NCI-H510A (cell line): ENCODE results near the gene DPEP3.
A peak's percentile ranks its signal among the peaks of the same experiment; 100 is the strongest.

ENCODE experiments used
- DNase-seq: peaks from one replicate; lab custom pipeline; 2025; lab: John Stamatoyannopoulos, UW

Gene DPEP3

DNA sequence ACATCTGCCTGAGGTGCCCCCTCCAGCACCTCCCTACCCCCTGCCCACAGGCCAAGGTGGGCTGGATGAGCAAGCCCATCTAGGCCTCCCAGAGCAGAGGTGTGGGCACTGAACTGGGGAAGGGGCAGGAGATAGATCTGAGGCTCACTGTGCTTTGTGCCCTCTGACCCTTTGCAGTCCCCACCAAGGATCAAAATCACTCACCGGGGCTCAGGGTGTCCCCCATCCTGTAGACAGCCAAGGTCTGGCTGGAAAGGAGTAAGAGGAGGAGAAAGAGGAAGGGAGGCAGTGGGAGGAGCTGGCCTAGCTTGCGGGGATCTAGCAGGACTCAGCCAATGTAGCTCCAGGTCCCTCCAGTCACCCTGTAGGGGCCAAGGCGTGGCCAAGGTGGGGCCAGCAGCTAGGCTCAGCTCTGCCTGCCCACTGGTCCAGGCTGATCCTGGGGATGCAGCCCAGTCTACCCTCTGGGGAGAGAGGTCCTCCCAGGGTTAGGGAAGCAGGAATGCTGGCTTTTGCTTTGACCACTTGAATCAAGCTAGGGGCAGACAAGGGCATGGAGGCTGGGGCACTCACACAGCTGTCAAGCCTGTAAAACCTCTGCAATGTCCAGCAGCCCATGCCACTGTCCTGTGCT, 13.6 kb downstream of the DPEP3 start:
- no peak for DNase-seq

- no peak for DNase-seq
Measured at GRCh38 chr16:67965668-67966548, 14.4 kb downstream of the DPEP3 start.

DNA sequence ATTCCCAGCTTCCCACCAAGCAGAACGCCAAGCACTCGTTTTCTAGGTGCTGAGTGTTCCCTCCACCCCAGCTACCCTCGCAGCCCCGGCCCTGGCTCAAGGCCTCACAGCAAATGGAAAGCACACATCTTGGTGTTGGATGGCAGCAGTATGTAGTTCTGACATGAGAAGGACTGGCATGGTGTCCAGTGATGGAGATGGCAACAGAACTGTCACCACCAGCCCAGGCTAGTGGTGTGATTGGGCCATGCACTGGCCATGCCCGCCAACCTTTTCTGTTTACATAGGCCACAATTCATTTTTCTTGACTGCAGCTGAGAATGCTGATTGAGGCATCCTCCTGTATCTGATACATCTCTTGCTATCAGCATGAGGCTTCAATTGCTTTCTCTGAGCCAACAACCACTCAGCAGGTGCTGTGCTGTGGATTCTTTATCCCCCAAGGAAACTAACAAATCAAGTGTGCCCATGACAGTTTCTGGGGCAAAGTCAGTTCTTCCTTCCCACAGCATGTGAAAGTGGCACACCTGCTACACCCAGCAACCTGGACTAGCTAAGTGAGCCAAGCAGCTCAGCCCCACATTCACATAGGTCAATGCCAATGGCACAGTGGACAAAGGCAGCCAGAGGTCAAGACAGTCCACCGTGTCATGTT, 15.7 kb downstream of the DPEP3 start:
- no peak for DNase-seq

DNA sequence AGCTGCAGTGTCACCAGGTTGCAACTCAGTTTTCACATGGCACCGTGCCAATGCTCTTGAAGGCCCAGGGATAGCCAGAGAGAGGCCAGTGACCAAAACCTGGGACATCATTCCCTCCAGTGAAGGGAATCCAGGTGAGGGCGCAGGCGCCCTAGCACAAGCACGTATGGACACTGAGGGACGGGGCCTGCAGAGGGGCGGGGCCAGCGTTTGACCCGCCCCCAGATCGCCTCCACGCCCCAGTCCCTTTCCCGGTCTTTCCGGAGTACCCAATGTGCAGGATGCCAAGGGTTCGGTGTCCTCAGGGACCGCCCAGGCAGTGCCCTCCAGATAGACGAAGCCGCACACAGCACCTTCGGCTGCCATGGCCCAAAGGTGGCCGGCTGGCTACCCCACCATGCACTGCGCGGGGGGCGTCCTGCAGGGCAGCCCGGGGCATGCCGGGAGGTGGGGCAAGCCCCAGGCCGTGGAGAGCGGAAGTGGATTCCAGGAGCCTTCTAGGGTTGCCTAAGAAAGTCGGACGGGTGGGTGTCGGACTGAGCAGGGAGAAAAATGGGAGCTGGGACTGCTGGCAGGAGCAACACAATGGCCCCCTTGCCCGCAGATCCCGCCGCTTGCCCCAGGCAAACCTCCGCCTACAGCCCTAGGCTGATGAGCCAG, 16.5 kb downstream of the DPEP3 start:
- no peak for DNase-seq

GRCh38 chr16:67963292-67963661, 17.0 kb downstream of the DPEP3 start:
- no peak for DNase-seq

DNA sequence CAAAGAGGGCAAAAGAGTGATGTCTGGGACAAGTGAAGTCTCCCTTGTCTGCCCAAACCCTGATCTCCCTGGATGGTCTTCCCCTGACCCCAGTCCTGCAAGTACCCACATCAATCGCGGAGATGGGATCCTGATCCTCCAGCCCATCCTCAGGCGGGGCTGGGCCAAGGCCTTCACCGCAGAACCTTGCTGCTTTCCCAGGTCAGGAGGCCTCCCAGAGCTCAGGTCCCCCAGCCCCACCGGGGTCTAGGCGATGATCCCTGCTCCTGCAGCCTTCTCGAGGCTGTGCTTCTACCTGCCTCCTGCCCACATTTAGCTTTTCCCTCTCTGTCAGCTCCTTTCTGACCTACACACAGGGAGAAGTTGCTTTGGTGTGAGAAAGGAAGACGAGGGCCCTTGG, 18.2 kb downstream of the DPEP3 start:
- DNase-seq: no peak

DNA sequence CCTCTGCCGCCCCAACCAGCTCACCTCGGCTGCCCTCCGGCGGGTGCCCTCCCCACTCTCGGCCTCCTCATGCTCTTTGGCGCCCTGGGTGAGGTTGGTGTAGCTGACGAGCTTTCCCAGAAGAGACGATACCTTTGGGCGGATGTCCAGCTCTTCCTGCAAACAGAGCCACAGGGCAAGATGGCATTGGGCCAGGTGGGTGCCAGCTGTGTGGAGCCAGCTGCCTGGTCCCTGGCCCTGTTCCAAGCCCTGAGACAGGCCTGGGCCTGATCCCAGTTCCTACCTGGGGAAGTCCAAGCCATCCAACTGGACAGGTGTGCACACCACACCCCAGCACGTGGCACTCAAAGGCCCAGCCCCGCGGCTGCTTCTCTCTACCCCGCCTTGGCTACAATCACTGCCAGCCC, 18.7 kb downstream of the DPEP3 start:
- DNase-seq: peak; percentile 90

DNA sequence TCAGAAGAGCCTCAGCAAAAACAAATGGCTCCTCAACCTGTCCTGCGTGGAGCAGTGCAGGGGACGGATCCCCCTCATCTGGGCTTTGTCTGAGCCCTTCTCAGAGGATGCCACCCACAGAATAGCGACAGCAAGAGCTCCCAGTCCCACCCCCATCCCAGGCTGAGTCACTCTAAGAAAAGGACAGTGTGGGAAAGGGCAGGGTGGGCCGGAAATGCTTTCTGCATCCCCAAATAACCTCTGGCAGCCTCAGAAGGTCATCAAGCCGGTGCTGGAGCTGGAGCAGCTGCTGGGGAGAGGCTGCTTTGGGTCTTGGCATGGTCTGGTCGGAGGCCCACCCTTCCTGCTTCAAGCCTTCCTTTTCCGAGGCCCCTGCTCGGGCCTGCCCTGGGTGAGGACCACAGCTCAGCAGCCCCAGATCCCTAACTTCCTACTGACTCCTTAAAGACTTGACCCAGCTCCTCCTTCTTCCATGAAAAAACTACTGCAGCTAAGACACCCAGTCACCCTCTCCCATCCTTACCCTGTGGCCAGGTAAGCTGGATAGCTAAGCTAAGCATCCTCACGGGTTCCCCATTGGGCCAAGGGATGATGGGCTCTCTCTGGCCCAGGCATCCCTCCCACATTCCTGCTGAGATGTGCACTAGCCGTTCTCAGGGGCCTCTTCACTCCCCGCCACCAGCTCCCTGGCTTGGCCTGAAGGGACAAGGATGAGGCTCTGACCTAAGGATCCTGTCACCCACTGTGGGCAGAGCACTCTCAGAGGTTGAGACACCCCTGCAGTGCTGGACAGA, 20.6 kb downstream of the DPEP3 start:
- no peak for DNase-seq

- DNase-seq: no peak
Measured at GRCh38 chr16:67957622-67958021, 22.7 kb downstream of the DPEP3 start.

- no peak for DNase-seq
Measured at GRCh38 chr16:67954421-67955196, 25.7 kb downstream of the DPEP3 start.

- DNase-seq: no peak
Measured at GRCh38 chr16:67953641-67954375, 26.5 kb downstream of the DPEP3 start.

DNA sequence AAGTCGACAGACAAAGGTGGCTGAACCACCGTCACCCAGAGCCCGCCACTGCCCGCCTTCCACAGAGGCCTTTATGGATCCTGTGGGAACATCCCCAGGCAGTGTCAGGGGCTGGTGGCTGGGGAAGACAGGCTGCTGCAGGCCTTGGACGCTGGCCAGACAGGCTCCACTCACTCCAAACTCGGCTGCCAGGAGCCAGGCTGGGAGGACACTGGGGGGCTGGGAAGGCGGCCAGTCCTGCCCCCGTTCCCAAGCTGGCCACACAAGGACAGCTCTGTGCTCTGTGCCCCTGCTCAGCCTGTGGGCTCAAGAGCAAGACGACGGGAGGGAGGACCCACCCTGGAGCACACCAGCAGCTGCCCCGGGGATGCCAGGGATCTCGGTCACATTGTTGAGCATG, 28.8 kb downstream of the DPEP3 start:
- no peak for DNase-seq

DNA sequence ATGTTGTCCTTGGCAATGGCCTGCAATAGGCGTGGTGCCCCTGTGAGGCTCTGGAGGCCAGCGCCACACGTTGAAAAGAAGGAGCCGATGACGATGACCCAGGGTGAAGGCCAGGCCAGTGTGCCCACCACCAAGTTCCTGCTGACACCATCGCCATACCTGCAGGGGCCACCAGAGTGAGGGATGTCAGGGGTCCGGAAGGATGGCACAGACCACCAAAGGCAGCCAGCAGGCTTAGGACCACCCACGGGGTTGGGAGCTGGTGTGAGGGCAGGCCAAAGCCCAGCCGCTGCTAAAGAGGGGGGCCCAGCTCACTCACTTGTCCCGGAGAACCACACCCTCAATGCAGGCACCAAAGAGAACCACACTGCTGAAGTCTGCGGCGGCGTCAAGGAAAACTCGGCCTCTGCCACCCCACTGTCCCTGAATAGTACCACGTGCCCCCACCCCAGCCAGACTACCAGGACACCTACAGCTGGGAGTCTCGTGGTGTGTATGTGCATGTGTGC, 29.9 kb downstream of the DPEP3 start:
- no peak for DNase-seq

DNA sequence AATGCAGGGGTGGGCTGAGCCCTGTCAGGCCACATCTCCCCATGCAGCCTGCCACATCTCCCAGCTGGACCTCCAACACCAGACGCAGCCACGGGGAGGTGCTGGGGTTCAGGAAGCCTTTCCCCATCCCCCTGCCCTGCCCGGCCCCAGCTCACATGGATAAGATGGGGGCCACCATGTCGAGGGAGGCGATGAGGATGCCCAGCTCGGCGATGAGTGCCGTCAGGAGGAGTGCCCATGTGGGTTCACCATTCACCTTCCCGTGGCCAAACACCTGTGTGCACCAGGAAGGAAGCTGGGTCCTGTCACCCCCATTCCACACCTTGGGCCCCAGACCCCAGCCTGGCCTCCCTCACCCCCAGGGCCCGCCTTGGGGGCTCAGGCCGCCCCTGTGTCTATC, 30.7 kb downstream of the DPEP3 start:
- no peak for DNase-seq

DNA sequence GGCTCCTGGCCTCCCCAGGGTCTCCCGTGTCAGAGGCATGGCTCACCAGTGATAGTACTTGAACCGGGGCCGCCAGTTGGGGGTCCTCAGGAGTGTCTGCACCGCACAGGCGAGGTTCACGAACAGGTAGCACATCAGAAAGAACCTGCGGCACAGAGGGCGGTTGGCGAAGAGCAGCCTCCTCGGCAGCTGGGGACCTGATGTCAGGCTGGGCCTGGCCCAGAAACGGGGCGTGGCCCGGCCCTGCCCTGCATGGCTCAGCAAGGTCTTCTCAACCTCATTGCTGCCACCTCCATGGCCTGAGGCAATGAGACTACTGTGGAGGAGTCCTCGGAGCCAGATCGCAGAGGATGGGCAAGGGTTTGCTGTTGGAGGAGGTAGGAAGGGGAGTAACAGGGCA, 32.3 kb downstream of the DPEP3 start:
- DNase-seq: no peak

DNA sequence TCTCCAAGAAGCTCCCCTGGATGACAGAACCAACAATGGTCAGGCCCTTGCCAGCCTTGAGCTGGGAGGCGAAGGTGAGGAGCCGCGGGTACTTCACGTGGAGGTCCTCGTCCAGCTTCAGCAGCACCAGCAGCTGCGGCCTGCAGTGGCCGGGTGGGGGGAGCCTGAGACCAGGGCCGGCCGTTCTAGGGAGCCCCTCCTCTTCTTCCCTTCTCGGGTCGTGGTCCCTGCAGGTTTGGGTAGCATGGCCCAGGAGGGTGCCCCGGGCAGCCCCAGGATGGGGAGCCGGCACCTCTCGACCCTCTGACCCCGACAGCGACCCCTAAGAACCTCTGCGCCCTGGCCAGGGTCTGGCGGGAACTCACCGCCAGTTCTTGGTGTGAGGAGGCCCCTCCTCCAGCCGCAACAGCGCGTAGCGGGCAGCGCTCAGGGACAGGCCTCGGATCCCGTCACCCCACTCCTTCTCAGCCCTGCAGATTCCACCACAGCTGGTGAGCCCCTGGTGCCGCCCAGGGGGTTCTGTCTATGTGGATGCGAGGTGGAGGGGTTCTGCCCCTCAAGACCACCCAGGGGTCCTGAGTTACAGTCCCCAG, 33.2 kb downstream of the DPEP3 start:
- DNase-seq: no peak

GRCh38 chr16:67946128-67946569, 34.1 kb downstream of the DPEP3 start:
- no peak for DNase-seq

- no peak for DNase-seq
Measured at GRCh38 chr16:67945392-67945933, 34.8 kb downstream of the DPEP3 start.

DNA sequence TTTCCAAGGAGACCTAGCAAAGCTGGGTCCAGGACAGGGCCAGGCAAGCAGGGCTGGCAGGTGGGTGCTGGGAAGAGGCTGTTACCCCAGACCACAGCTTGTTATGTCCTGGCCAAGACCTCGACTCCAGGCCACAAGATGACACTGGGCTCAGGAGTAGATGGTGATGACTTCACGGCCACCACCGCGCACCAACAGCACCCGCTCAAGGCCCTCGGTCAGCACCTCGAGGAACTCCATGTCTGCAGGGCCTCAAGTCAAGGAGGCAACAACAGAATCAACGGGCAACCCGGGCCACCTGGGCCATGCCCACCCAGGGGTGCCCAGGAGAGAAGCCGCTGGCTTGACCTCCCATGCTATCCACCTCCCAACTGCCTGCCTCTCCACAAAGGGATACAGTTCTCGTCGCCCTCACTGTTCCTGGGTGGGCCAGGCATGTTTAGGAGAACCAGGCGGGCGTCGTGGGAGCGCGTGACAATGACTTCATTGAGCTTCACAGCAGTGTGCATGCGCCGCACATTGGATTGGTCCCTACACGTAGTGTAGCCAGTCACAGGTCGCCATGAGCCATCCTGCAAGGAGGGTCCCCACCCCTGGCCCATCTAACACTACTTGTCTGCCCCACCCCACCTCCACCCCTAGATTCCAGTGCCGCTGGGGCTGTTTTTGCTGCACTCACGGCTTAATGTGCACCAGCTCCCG, 35.5 kb downstream of the DPEP3 start:
- DNase-seq: no peak
